GM21619 (cell line): ENCODE measurements around the gene CLASP1.

ENCODE experiments used
- ATAC-seq: cut with Tn5 transposase; IDR thresholded peaks from one replicate; pipeline ENCODE4 v1.9.1; 2021; ENCODE audit not compliant: unreplicated experiment

CLASP1 gene

DNA sequence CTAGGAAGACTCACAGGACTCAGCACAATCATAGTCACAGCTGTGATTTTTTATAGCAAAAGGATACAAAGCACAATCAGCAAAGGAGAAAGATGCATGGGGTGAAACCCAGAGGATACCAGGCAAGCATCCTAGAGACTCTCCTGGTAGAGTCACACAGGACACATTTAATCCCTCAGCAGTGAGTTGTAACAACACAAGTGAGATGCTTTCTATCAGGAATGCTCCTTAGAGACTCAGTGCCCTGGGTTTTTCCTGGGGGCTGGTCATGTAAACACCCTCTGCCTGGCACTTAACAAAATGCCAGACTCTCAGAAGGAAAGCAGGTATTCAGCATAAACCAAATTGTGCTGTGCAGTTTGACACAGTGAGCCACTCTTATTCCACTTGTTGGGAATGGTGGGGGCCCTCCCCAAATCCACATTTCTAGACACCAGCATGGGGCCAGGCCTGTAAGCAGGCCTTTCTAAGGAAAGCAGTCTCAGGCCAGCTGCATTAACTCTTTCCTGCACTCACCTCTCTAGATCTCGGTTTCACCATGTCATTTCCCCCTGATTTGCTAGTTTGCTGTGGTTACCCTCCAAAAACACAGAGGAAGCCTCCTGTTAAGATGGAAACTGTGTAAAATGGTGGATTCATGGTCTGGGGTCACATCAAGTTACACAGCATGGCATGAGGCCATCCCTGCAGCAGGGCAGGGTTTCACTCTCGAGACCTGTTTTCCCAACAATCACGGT, 135.5 kb downstream of the CLASP1 start:
- no peak for ATAC-seq

DNA sequence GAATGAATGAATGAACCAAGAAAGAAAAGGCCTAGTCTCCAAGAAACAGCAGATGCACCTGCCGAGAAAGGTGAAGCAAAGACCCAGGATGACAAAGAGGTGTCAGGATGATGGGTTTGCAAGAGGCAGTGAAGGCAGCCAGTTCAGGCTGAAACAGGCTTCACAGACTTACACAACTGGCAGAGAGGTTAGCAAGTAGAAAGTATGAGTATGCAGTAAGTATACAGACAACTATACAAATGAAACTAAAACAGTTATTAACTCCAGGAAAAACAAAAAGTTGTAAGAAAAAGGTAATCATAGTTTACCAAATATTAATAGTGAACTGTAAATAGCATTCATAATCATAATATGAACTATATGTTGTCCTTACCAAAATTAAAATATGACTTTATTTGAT, 138.4 kb downstream of the CLASP1 start:
- no peak for ATAC-seq

DNA sequence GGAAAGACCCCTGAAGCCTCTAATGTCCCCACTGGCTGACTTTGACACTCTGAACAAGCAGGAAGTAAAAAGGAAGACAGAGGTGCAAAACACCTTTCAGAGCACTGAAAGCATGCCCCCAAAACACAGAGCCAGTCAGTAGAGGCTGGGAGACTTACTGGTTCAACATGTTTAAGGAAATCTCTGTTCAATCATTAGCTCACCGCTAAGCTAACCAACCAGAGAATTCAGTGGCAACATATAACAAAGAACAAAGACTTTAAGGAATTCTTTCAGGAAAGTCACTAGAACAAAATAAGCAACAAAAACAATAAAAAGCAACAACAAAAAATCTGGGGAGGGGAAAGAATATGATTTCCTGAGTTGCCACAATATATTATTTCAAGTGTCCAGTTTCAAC, 142.6 kb downstream of the CLASP1 start:
- ATAC-seq = no peak

DNA sequence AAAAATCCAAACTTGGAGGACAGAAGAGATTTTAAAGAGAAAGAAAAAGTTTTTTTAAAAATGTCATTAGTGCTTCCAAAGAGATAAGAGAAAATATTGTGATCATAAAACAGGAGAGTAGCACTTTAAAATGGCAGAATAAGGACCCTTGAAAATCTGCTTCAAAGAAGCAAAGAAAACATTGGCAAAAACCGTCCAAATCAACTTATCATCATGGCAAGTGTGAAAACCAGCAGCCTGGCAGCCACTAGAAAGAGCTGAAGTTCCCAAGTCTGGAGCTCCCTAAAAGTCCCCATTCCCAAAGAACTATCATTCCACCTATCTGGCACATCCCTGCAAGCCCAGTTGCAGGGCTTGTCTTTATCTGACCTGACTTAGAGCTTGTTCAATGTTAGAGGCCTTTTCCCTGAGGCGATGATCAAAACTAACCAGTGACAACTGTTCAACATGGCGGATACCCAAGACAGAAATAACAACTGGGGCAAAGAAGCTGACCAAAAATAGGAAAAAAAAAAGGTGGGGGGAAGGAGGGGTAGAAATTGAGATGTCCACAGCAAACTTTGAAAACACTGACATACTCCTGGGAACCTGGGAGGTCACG, 143.2 kb downstream of the CLASP1 start:
- ATAC-seq = no peak

DNA sequence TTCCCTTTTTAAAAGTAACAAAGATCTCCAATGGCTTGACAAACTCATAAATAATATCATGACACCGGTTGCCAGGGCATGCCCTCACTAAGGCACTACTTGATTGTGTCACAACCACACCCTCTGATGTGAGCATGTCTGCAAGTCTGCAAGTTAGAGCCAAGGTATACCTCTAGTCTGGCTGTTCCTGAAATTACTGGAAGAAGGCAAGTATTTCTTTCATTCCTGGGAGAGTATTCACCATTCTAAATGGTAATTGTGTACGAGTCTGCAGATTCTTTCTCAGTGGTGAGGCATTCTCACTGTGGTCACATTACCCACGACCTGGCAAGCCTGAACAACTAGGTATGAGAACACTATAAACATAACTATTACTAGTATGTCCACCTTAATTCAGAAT, 144.3 kb downstream of the CLASP1 start:
- no peak for ATAC-seq

DNA sequence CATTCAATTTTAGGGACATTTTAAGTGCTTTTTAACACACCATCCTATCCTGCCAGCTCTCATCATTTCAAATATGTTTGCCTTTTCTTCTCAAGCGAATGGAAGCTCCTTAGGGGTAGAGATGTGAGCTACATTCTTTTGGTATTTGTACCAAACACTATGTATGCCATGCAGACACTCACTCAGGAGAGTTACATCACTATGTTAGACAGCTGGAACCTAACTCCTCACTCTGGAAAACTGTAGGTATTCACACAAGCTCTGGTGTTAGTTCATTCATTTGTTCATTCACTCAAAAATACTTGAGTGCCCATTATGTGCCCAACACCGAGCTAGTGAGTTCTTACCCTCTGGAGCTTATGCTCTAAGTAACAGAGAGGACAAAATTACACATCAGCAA, 144.9 kb downstream of the CLASP1 start:
- ATAC-seq = no peak

DNA sequence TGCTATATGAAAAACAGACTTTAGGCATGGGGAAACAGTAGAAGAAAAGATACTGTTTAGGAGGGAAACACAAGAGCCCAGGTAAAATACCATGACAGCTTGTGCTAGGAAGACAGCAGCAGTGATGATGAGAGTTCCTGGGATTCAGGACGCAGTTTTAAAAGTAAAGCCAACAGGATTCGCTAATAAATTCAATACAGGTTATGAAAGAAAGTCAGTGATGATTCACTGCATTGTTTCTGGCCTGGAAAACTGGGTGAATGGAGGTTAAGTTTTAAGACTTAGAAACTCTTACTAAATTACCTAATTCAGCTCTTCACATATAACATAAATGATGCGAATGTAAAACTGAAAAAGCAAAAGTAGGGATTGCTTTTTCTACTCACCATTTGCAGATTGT, 146.5 kb downstream of the CLASP1 start:
- ATAC-seq = no peak

DNA sequence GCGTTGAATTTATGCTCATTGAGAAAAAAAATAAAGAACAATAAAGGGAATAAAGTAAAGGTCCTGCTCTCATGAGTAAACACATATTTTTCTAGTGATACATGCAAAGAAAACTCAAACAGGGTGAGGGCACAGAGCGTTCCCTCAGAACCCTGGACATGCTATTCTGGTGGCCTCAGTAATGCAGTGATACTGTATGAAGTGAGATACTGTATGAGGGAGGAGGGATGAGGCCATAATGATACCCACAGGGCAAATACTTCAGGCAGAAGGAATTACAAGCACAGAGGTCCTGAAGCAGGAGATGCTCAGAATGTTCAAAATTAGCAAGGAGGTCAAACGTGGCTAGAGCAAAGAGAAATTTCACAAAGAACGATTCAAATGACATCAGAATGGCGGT, 147.0 kb downstream of the CLASP1 start:
- no peak for ATAC-seq

DNA sequence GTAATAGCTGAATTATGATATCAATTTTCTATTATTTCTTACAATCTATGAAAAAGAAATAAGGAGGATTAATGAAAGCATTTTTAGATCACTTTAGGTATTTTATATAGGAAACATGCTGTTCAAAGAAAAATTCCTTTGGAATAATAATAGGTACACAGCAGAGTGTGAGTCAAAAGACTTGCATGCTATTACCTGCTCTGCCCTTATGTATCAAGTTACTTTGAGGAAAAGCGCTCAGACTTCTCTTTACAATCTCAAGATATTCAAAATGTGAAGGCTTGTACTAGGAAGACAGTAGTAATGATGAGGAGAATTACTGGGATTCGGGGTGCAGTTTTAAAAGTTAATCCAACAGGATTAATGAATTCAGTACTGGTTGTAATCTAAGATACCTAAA, 147.7 kb downstream of the CLASP1 start:
- ATAC-seq = no peak

DNA sequence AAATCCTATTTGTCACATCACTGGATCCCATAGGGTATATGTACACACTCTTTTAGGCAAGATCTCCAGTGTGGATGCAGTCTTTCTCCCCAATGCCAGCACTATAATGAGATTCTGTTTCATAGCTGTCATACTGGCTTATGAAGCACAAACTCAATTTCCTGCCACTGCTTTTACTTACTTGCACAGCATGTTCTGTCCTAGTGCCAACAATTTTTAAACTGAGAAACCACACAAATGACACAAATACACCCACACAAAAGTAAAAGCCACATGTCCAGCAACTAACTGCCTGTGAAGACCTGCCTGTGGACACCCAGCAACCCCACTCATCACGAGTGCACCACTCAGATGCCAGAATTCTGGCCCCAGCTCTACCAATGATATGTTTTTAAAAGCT, 148.2 kb downstream of the CLASP1 start:
- ATAC-seq = no peak

DNA sequence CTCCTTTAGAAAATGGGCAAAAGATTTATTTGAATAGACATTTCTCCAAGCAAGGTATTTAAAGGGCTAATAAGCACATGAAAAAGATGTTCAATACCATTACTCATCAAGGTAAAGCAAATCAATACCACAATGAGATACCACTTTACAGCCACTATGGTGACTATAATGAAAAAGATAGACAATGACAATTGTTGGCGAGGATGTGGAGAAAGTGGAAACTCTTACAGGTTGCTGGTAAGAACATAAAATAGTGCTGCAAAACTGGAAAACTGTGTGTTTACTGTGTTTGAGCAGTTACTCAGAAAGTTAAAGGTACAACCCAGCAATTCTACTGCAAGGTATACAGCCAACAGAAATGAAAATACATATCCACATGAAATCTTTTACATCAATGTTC, 150.5 kb downstream of the CLASP1 start:
- no peak for ATAC-seq

DNA sequence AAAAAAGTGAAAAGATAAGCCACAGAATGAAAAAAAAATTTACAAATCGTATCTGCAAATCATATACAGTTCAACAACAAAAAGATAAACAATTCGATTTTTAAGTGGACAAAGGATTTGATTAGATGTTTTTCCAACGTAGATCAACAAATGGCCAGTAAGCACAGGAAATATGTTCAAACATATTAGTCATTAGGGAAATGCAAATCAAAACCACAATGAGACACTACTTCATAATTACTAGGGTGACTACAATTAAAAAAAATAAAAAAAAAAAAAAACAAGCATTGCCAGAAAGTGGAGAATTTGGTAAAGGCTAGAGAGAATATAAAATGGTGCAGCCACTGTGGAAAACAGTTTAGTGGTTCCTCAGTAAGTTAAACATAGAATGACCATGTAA, 156.9 kb downstream of the CLASP1 start:
- no peak for ATAC-seq

DNA sequence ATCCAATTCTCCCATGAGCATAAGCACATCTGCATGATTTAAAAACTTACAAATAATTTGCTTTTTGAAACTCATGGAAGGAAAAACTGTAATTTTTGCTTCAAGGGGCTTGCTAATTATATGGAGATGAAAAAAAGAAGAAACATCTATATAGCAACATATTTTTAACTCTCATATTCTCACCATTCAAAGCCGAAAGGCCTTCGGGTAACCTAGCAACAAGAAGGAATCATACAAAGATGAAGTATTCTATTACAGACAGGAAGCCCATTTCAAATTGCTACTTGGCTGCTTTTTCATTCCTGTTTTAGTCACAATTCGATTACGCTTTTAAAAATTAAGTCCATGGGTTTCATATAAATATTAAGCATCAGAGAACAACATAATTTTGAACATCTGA, 157.7 kb downstream of the CLASP1 start:
- no peak for ATAC-seq

DNA sequence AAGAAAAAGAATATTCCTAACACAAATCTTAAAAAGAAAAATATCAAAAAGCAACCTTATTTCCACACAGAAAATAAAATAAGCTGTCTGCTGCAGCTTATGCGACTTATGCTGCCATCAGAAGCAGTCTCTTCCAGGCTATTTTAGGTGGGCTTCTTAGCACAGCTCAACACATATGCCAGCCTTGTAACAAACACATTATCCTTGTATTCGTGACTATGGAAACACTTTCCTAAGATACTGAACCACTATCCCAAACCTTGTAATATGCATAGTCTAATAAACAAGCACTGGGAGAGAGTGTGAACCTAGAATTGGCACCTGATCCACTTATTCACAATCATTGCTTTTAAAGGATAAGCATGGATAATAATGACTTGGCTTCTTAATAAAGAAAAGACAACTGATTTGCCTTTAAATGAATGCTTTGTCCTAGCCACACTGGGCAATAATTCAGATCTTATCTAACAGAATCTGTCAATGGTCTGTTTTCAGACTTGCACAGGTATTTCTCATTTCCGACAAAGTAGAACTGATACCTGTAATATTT, 158.6 kb downstream of the CLASP1 start:
- no peak for ATAC-seq

DNA sequence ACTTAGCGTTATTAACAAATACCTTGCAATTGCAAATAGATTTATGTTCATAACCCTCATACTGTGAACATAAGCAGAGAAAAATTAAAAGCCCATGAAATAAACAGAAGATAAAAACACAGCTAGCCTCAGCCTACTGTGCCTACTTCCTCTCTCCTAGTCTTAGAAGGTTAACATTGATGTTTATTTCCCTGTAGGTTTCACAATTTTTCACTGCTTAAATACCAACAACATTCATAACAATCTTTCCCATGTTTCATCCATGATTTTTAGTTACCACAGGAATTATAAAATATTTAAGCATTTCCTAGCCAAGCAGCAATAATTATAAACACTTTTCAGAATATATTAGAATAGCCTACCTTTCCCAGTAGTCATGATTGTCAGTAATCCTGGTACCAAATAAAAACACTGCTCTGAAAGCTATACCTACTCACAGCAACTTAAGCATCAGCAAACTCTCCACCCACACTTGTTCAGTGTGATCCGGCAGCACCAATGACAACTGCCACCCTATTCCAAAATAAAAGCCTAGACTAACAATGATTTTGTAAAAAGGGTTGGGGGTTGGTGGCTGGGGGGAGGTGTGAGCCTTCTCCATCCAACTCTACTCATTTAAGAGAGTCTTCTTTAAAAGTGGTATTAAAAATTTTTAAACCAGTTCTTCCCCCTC, 159.2 kb downstream of the CLASP1 start:
- no peak for ATAC-seq

DNA sequence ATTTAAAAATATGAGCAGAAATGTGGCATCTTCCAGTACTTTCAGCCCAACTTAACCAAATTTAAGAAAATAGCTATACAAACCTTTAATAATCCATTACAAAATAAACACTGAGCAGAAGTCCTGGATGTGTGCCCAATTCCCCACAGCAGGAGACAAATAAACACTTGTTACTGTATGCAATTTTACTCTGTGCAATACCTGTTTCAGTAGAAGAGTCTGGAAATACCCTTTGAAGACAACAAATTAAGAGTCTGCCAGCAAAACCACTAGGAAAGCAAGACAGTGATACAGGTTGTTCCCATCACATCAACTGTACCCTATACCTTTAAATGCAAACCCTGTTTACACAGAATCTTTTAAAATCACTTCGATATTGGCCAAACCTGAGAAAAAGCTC, 160.0 kb downstream of the CLASP1 start:
- no peak for ATAC-seq

DNA sequence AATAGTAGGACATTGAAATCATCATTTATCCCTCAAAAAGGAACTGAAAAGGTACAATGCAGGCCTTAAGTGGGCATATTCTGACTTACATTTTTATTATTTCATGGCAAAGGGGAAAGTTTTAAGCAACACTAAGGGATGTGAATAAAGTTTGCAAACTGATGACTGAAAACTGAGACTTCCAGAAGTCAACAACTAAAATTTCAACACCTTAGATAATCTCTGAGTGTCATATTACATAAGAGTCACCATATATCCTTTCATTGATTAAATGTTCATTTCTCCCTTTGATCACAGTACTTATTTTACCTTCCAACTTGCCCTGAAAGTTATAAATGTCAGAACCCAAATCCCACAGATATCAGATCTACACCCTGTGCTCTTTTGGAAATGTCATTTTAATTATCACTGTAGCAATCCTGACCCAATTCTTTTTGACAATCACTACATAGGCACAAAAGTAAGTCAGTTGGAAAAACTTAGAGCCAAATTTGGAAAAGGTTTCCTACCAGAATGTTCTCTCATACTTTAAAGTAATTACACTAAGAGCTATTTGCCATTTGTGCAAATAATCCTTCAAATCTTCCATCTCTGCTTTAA, 163.0 kb downstream of the CLASP1 start:
- ATAC-seq = no peak

DNA sequence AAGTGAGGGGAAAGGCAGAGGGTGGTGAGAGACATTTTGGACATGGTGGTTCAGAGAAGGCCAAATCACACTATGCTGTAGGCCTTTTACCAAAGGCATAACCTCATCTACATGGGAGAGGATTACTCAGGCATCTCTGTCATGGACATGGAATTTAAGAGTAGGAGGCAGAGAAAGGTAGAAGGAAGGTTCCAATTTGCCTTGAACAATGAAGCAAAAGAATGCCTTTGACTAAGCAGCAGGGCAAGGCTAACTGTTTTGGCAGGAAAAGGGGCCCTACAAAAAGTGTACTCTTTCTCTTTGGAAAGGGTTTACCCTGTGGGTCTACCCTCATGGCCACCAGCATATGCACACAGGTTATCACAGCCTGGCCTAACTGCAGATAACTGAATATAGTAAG, 164.2 kb downstream of the CLASP1 start:
- ATAC-seq = no peak

DNA sequence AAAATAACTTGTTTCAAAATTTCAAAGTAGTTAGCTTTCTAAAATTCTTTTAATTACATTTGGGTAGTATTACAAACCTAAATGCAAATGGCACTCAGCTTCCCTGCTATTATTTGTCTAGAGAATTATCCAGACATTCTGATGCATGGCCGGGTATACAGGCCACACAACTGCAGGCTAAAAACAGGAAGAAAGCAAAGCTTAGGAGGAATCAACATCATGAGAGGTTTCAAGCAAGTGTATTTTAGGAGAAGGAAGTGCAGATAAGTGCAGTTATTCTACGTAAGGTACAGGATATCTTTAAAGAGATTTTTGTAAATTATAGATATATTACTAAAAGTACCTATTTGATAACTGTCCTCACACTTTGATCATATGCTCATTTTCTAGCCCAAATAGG, 165.4 kb downstream of the CLASP1 start:
- no peak for ATAC-seq

DNA sequence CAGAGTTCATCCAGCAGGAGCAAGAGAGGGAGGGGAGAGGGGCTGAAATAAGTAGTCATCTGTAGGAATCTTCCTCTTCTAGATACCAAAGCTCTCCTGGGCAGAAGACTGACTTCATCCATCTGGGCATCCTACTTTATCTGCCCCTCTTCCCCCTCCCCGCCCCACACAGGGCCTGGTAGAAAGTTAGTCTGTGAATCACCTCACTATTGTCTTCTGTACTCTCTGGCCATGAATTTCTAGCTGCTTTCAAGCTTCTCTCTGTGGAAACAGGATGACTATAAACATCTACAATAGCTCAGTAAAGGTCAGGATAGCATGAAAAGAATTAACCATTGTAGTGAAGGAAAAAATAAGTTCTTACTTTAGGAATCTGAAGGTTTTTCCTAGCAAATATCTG, 166.2 kb downstream of the CLASP1 start:
- no peak for ATAC-seq

DNA sequence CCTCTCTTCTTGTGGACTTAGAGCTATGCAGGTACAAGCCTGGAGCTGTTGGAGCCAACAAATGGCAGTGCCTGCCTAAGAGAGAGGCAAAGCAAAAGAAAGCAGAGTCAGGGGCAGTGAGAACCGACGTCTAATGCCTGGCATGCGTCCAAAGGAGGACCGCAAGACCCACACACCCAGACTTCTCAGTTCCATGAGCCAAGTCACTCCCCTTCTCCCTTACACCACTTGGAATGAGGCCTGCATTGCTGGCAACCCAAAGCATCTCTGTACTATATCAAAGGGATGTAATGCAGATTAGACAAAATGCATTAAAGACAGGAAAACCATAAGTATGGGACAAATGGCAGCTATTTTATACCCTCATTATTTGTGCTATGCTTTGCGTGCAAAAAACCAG, 168.4 kb downstream of the CLASP1 start:
- ATAC-seq = no peak
